ENCODE data around the gene RAB20. TPM values are rescaled to one million over a fixed set of nuclear protein-coding genes. Genes with fewer than 3 reads are reported as not detected.
A peak's percentile ranks its signal among the peaks of the same experiment; 100 is the strongest.

RAB20 gene
- total RNA-seq, 4 donors from 2014 or later, result 0.77 to 12.4 (median 9.1) TPM

DNA sequence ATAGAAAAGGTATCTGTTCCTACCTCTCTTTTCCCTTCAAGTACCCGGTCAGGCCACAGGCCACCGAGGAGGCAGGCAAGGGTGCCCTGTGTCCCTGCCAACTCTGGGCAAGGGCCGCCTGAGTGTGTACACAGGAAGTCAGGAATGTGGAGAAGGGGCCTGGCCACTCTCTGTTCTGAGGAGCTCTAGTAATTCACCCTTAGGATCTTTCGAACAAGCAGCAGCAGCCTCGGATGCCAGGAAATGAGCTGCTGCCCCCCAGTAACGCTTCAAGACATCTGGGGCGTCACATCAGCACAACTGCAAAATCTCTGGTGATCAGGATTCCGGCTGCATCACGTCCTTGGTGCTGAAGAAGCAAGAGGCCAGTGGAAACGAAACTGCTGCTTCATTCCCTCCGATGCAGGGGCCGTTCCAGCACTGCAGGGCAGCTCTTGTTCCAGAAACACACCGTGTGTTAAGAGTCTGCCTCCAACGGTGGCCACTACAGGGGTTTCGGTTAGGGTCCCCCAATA is 2.0 kb downstream of the RAB20 start:
- peak in 1 of 2 donors; percentile 29 for DNase-seq

DNA sequence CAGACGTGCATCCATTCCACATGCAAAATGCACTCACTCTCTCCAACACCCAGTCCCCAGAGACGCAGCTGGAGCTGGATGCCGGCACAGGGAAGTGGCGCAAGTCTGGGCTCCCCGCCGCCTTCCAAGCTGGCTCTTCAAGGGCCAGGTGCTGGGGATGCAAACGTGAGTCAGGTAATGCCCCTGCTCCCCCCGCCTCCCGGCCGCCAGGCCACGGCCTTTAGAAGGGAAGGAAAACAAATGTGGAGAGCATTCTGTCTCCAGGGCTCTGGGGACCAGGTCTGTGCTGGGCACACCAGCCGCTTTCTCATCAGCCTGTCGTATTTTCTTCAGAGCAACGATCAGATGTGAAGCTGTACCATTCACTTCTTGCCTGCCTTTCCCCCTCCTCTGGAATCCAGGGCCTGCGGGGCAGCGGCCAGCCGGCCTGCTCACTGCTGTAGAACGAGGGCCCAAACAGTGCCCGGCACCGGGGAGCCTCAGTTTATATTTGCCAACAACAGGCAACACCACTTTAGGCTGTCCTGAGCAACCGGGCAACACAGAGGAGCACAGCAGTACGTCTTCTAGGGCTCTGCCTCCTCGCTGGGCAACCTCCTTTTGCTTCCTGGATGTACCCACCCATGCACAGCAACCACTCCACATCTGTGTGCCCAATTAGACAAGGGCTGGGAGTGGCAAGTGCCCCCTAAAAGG is 3.8 kb downstream of the RAB20 start:
- H3K27ac ChIP-seq, result no peak overlapping the region
- peaks cover 0 to 2% of the 10 kb centered on the region in 2 donors for H3K4me1 ChIP-seq

More for the DNA sequence above, 2.0 kb downstream of the RAB20 start:
- Histone ChIP-seq H3K4me1 (peaks cover 0 to 4% of the 10 kb centered on the region in 2 donors), H3K27ac (peak overlapping the region; percentile 80 to 88), H3K27me3 (no peaks in the 10 kb centered on the region), H3K36me3 (no peaks in the 10 kb centered on the region), H3K4me3 (peak overlapping the region in 1 of 2 donors; percentile 28), H3K9me3 (no peaks in the 10 kb centered on the region)
- intact Hi-C loops (cut with DNase I; ENCODE audit: low total_unique reads), result no loop called here
- no peak for TF ChIP-seq POLR2A (IDR thresholded peaks at IDR 0.05)
- TF ChIP-seq, protein P1, sequence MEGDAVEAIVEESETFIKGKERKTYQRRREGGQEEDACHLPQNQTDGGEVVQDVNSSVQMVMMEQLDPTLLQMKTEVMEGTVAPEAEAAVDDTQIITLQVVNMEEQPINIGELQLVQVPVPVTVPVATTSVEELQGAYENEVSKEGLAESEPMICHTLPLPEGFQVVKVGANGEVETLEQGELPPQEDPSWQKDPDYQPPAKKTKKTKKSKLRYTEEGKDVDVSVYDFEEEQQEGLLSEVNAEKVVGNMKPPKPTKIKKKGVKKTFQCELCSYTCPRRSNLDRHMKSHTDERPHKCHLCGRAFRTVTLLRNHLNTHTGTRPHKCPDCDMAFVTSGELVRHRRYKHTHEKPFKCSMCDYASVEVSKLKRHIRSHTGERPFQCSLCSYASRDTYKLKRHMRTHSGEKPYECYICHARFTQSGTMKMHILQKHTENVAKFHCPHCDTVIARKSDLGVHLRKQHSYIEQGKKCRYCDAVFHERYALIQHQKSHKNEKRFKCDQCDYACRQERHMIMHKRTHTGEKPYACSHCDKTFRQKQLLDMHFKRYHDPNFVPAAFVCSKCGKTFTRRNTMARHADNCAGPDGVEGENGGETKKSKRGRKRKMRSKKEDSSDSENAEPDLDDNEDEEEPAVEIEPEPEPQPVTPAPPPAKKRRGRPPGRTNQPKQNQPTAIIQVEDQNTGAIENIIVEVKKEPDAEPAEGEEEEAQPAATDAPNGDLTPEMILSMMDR (IDR thresholded peaks at IDR 0.05), result no peak

DNA sequence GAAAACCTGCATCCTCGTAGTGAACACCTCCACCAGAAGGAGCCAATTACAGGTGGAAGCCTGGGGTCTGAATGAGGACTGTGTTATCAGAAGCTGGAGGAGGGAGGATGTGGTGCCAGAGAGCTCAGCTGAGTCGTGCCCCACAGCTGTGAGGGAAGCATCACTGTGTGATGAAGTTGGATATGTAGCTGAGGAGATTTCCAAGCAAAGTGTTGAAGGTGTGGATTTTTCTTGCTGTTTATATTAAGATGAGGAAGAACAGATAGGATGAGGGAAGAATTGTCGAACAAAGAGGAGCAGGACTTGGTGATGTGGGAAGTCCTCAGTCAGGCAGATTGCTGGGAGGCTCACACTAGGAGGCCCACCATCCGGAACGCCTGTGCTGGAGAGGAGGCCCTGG is 4.4 kb downstream of the RAB20 start:
- intact Hi-C loops (cut with DNase I; ENCODE audit: low total_unique reads), result no loop called here
- Histone ChIP-seq H3K4me1 (no peaks in the 10 kb centered on the region), H3K27me3 (no peaks in the 10 kb centered on the region), H3K27ac (no peak overlapping the region), H3K9me3 (no peaks in the 10 kb centered on the region), H3K36me3 (no peaks in the 10 kb centered on the region), H3K4me3 (no peak overlapping the region)
- no peak for TF ChIP-seq POLR2A (IDR thresholded peaks at IDR 0.05)
- TF ChIP-seq, protein P1 (IDR thresholded peaks at IDR 0.05), result no peak
- DNase-seq, result no peak

More for the DNA sequence above, 3.8 kb downstream of the RAB20 start:
- H3K36me3 ChIP-seq, result no peaks in the 10 kb centered on the region
- no peaks in the 10 kb centered on the region for H3K27me3 ChIP-seq
- TF ChIP-seq POLR2A (IDR thresholded peaks at IDR 0.05), result no peak
- TF ChIP-seq, protein P1 (IDR thresholded peaks at IDR 0.05), result no peak
- intact Hi-C loops (cut with DNase I; ENCODE audit: low total_unique reads), result no loop called here
- H3K4me3 ChIP-seq, result no peak overlapping the region
- no peaks in the 10 kb centered on the region for H3K9me3 ChIP-seq
- no peak for DNase-seq

DNA sequence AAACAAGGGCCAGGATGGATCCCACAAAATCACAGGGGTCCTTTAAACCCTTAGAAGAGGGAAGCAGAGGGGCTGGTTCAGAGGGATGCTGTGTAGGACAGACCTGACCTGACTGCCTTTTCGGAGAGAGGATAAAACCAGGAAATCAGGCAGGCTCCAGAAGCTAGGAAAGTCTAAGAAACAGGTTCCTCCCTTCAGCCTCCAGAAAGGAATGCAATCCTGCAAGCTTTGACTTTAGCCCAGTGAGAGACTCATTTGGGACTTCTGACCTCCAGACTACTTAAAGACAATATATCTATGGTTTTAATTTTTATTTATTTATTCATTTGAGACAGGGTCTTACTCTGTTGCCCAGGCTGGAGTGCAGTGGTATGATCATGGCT is 5.3 kb downstream of the RAB20 start:
- no peak overlapping the region for H3K27ac ChIP-seq

More for the DNA sequence above, 5.3 kb downstream of the RAB20 start:
- Histone ChIP-seq H3K9me3 (no peaks in the 10 kb centered on the region), H3K36me3 (no peaks in the 10 kb centered on the region), H3K4me1 (no peaks in the 10 kb centered on the region), H3K27me3 (no peaks in the 10 kb centered on the region), H3K4me3 (no peak overlapping the region)
- intact Hi-C loops (cut with DNase I; ENCODE audit: low total_unique reads), result no loop called here
- no peak for DNase-seq
- TF ChIP-seq, protein P1 (IDR thresholded peaks at IDR 0.05), result no peak
- no peak for TF ChIP-seq POLR2A (IDR thresholded peaks at IDR 0.05)
